H1 (cell line): Measurements from ENCODE around the gene SPRR1B. TPM values are rescaled to one million over a fixed set of nuclear protein-coding genes. Genes with fewer than 3 reads are reported as not detected.

Experiments used
- CTCF ChIA-PET: fragments of 300-600 bp; sonication (Branson Sonifier 250); formaldehyde crosslinking; loops from one replicate; lab custom pipeline; 2021; ENCODE audit not compliant: partially characterized antibody; lab: Charles Lee
- POLR2A ChIA-PET: fragments of 300-600 bp; sonication (Branson Sonifier 250); formaldehyde crosslinking; loops from one replicate; lab custom pipeline; 2021; ENCODE audit warnings: inconsistent platforms; ENCODE audit not compliant: partially characterized antibody; lab: Charles Lee
- DNase-seq, 2 experiments: peaks; one replicate each; pipeline versions ENCODE4 v3.0.0 to v3.0.0-alpha.2; 2010 to 2022; ENCODE audit warnings: low spot score in 2 of 2, low read depth in 1 of 2, mixed read lengths in 1 of 2
- FAIRE-seq: peaks from 2 replicates; lab custom pipeline; 2011; peaks lifted over from hg19 to GRCh38; lab: Jason Lieb, UNC
- H2AFZ ChIP-seq: 2 replicates; pipeline ENCODE4 v1.8.1; 2012; ENCODE audit warnings: low read length, inconsistent platforms
- H2AK5ac ChIP-seq: 2 replicates; pipeline ENCODE4 v1.6.1; 2013; ENCODE audit warnings: low read depth, low read length
- H2BK120ac ChIP-seq: replicated peaks from 2 replicates; pipeline ENCODE3; 2013; ENCODE audit warnings: low read depth, low read length, inconsistent platforms
- H2BK12ac ChIP-seq: 2 replicates; pipeline ENCODE4 v1.6.1; 2013; ENCODE audit warnings: low read depth, low read length
- H2BK15ac ChIP-seq: 2 replicates; pipeline ENCODE4 v1.6.1; 2013; ENCODE audit warnings: low read length
- H2BK20ac ChIP-seq: 2 replicates; pipeline ENCODE4 v1.6.1; 2013; ENCODE audit warnings: low read length
- H2BK5ac ChIP-seq: 2 replicates; pipeline ENCODE4 v1.6.1; 2013; ENCODE audit warnings: low read depth, low read length
- H3K14ac ChIP-seq: 2 replicates; pipeline ENCODE4 v1.6.1; 2013; ENCODE audit warnings: inconsistent platforms; ENCODE audit not compliant: insufficient read length
- H3K18ac ChIP-seq: 2 replicates; pipeline ENCODE4 v1.6.1; 2013; ENCODE audit warnings: low read length; ENCODE audit errors: extremely low read depth
- H3K23ac ChIP-seq: 2 replicates; pipeline ENCODE4 v1.6.1; 2013; ENCODE audit warnings: inconsistent platforms; ENCODE audit not compliant: insufficient read length
- H3K23me2 ChIP-seq: 2 replicates; pipeline ENCODE4 v1.6.1; 2013; ENCODE audit warnings: low read depth, low read length
- H3K27ac ChIP-seq: 2 replicates; pipeline ENCODE4 v1.6.1; 2011; ENCODE audit warnings: low read depth, low read length, inconsistent platforms
- H3K27me3 ChIP-seq, 4 experiments: replicated peaks in 1 of 4; 1 replicate in 1 of 4; 2 replicates in 3 of 4; pipeline versions ENCODE4 v1.6.1 to v1.8.1; 2011 to 2013; ENCODE audit warnings: low read length in 3 of 4, mild to moderate bottlenecking in 3 of 4, inconsistent platforms in 2 of 4, mixed read lengths in 2 of 4, moderate library complexity in 1 of 4; ENCODE audit not compliant: control insufficient read depth in 3 of 4, insufficient read depth in 3 of 4; ENCODE audit errors: extremely low read depth in 1 of 4
- H3K36me3 ChIP-seq, 4 experiments: 2 replicates each; pipeline versions ENCODE4 v1.6.1 to v1.8.1; 2011 to 2013; ENCODE audit warnings: mild to moderate bottlenecking in 4 of 4, low read length in 3 of 4, moderate library complexity in 2 of 4, control low read depth in 1 of 4, inconsistent platforms in 1 of 4; ENCODE audit not compliant: insufficient read depth in 4 of 4, control insufficient read depth in 2 of 4
- H3K4ac ChIP-seq: replicated peaks from 2 replicates; pipeline ENCODE3; 2013; ENCODE audit warnings: low read length, low read depth, mixed read lengths, inconsistent platforms; ENCODE audit not compliant: insufficient read length
- H3K4me1 ChIP-seq, 4 experiments: replicated peaks in 1 of 4; 1 replicate in 1 of 4; 2 replicates in 3 of 4; pipeline versions ENCODE4 v1.6.1 to v1.8.1; 2011 to 2013; ENCODE audit warnings: low read length in 3 of 4, inconsistent platforms in 2 of 4, mixed read lengths in 1 of 4; ENCODE audit not compliant: insufficient read depth in 4 of 4, control insufficient read depth in 3 of 4
- H3K4me2 ChIP-seq, 2 experiments: 2 replicates each; pipeline versions ENCODE4 v1.6.1 to v1.8.1; 2011 to 2013; ENCODE audit warnings: low read depth in 2 of 2, low read length in 2 of 2, control low read depth in 1 of 2, inconsistent platforms in 1 of 2, mild to moderate bottlenecking in 1 of 2; ENCODE audit not compliant: insufficient read depth in 1 of 2
- H3K4me3 ChIP-seq, 4 experiments: fragments of 200-600, 300-600 bp in 1 of 4; sonication (generic), shearing (Covaris generic), sonication (Bioruptor Twin) in 1 of 4; 2 replicates each; pipeline versions ENCODE4 v1.5.1 to v1.8.1; 2011 to 2016; ENCODE audit warnings: low read length in 4 of 4, low read depth in 3 of 4, control low read depth in 2 of 4, inconsistent platforms in 2 of 4, mild to moderate bottlenecking in 2 of 4, mixed read lengths in 1 of 4, moderate library complexity in 1 of 4; ENCODE audit not compliant: insufficient read depth in 2 of 4; ENCODE audit errors: extremely low read depth in 1 of 4
- H3K56ac ChIP-seq: replicated peaks from 2 replicates; pipeline ENCODE3; 2013; ENCODE audit warnings: low read depth, mild to moderate bottlenecking, mixed read lengths, low read length, inconsistent platforms; ENCODE audit not compliant: insufficient read length
- H3K79me1 ChIP-seq: 2 replicates; pipeline ENCODE4 v1.6.1; 2013; ENCODE audit warnings: low read depth, low read length, control low read depth
- H3K79me2 ChIP-seq, 2 experiments: 2 replicates each; pipeline versions ENCODE4 v1.6.1 to v1.8.1; 2012 to 2013; ENCODE audit warnings: low read length in 2 of 2, mild to moderate bottlenecking in 2 of 2, inconsistent platforms in 1 of 2; ENCODE audit not compliant: insufficient read depth in 2 of 2, control insufficient read depth in 1 of 2
- H3K9ac ChIP-seq, 4 experiments: replicated peaks in 1 of 4; 1 replicate in 1 of 4; 2 replicates in 3 of 4; pipeline versions ENCODE4 v1.6.1 to v1.8.1; 2011 to 2013; ENCODE audit warnings: low read depth in 3 of 4, low read length in 3 of 4, control low read depth in 2 of 4, mild to moderate bottlenecking in 2 of 4, moderate library complexity in 2 of 4, inconsistent platforms in 1 of 4; ENCODE audit errors: extremely low read depth in 1 of 4
- H3K9me3 ChIP-seq, 2 experiments: 2 replicates each; pipeline versions ENCODE4 v1.6.1 to v1.8.1; 2012 to 2013; ENCODE audit warnings: mild to moderate bottlenecking in 2 of 2, moderate library complexity in 2 of 2, control low read depth in 1 of 2, inconsistent platforms in 1 of 2, low read depth in 1 of 2, low read length in 1 of 2, mixed read lengths in 1 of 2; ENCODE audit not compliant: insufficient read depth in 2 of 2
- H4K20me1 ChIP-seq, 2 experiments: replicated peaks in 1 of 2; 2 replicates each; pipeline versions ENCODE3 to v1.8.1; 2011 to 2013; ENCODE audit warnings: inconsistent platforms in 2 of 2, low read length in 2 of 2, mild to moderate bottlenecking in 1 of 2; ENCODE audit not compliant: insufficient read depth in 2 of 2, control insufficient read depth in 1 of 2
- H4K5ac ChIP-seq: 2 replicates; pipeline ENCODE4 v1.6.1; 2013; ENCODE audit warnings: low read length, low read depth, mixed read lengths, inconsistent platforms; ENCODE audit not compliant: insufficient read length
- H4K8ac ChIP-seq: 2 replicates; pipeline ENCODE4 v1.8.0; 2013; ENCODE audit warnings: mild to moderate bottlenecking, moderate library complexity, low read length, inconsistent platforms; ENCODE audit not compliant: insufficient read depth; ENCODE audit errors: extremely low read depth
- H4K91ac ChIP-seq: replicated peaks from 2 replicates; pipeline ENCODE3; 2013; ENCODE audit warnings: low read length, mixed read lengths, inconsistent platforms; ENCODE audit not compliant: insufficient read length
- WGBS, 2 experiments: shearing (Covaris generic) in 1 of 2; methylation state at CpG; one replicate each; pipeline versions ENCODE4 v1.1.6 to v1.1.7; 2013 to 2015; ENCODE audit warnings: low lambda C conversion rate in 2 of 2, mixed read lengths in 2 of 2, inconsistent platforms in 1 of 2, low coverage in 1 of 2, missing lambda C conversion rate in 1 of 2; ENCODE audit not compliant: insufficient replicate concordance in 2 of 2, insufficient coverage in 1 of 2, insufficient read length in 1 of 2; ENCODE audit errors: extremely low coverage in 1 of 2, missing lambda C conversion rate in 1 of 2; 5-methylcytosine and 5-hydroxymethylcytosine counted together
- polyA plus RNA-seq, 7 experiments: library from polyadenylated mRNA; depleted of rRNA in 3 of 7; stranded (reverse) in 5 of 7; unstranded in 2 of 7; fragments of >200 nt in 5 of 7; fragments of 200-250 nt in 2 of 7; gene quantifications; 1 replicate in 5 of 7; 2 replicates in 1 of 7; 4 replicates in 1 of 7; pipeline versions ENCODE4 v1.2.1 to v1.2.3, GENCODE V29; 2011 to 2013; ENCODE audit warnings: missing spikeins in 2 of 7, mixed read lengths in 2 of 7
- total RNA-seq: library from RNA; stranded (reverse); fragmentation: NEBNext Ultra II Directional; extraction: Animal tissue kit (Norgen Biotek cat#: 25700); gene quantifications from 2 replicates; pipeline ENCODE4 v1.2.1, GENCODE V29; 2021
- TF ChIP-seq, protein P1 (sequence below): IDR thresholded peaks from 2 replicates; pipeline ENCODE4 v1.6.1; 2011; ENCODE audit warnings: low read depth, mild to moderate bottlenecking, low read length; ENCODE audit not compliant: insufficient read depth

Gene SPRR1B
- total and polyA plus RNA-seq, 2 of the 8 experiments (the other 6 are each of a cell fraction or from before 2014, with no cell fraction given) = 0.23 TPM; not detected in 1

DNA sequence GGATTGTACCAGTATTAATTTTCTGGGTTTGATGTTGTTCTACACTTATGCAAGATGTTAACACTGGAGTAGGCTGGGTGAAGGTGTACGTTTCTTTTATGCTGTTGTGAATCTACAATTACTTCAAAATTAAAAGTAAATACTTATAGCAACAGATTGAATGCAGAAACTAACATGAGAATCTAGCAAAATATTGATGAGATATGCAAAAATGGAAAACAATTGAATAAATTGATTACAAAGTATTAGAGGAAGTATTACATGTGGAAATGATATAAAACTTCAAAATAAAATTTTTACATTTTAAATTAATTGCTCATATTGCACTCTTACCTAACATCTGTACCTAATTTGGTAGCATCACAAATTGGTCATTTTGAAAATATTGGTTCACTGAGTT is 35.2 kb upstream of the SPRR1B start:
- no peak overlapping the region for H4K8ac ChIP-seq
- H4K5ac ChIP-seq = no peak overlapping the region
- H4K91ac ChIP-seq = no peak overlapping the region
- H2AFZ ChIP-seq = no peak overlapping the region
- H2BK15ac ChIP-seq = no peak overlapping the region
- no peak overlapping the region for H3K27ac ChIP-seq
- H3K9ac ChIP-seq = no peak overlapping the region
- H3K27me3 ChIP-seq = no peaks in the 10 kb centered on the region
- H3K36me3 ChIP-seq = no peaks in the 10 kb centered on the region
- DNase-seq (no peak), FAIRE-seq (no peak)
- no peaks in the 10 kb centered on the region for H4K20me1 ChIP-seq
- H3K56ac ChIP-seq = no peak overlapping the region
- H2AK5ac ChIP-seq = no peak overlapping the region
- CTCF ChIA-PET = interaction anchor here (1.7 kb wide), 1 partner anchor 197 kb away, joined by 4 read pairs; no protein-coding TSS in a partner anchor
- no peaks in the 10 kb centered on the region for H3K23me2 ChIP-seq
- H3K79me2 ChIP-seq = no peaks in the 10 kb centered on the region
- no peak overlapping the region for H3K14ac ChIP-seq
- 0 out of 4 replicates have a peak, but pooled peaks cover 0 to 7% of the 10 kb centered on the region in 2 experiments for H3K9me3 ChIP-seq
- no peak overlapping the region for H3K23ac ChIP-seq
- H2BK5ac ChIP-seq = no peak overlapping the region
- H3K4me3 ChIP-seq = no peak overlapping the region
- TF ChIP-seq, protein P1, sequence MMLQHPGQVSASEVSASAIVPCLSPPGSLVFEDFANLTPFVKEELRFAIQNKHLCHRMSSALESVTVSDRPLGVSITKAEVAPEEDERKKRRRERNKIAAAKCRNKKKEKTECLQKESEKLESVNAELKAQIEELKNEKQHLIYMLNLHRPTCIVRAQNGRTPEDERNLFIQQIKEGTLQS = no peak
- no peak overlapping the region for H3K18ac ChIP-seq
- H3K4ac ChIP-seq = no peak overlapping the region
- H2BK20ac ChIP-seq = no peak overlapping the region
- H2BK12ac ChIP-seq = no peak overlapping the region
- H3K4me2 ChIP-seq = no peak overlapping the region
- no peak overlapping the region for H2BK120ac ChIP-seq
- POLR2A ChIA-PET = no interaction called here
- H3K79me1 ChIP-seq = no peaks in the 10 kb centered on the region
- H3K4me1 ChIP-seq = peaks cover 0 to 4% (median 2%) of the 10 kb centered on the region in 4 experiments; a peak in 1 of 7 replicates
- WGBS, 2 experiments = 0% methylated on average over 1 of the region's 1 CpG; no CpG with 5 or more reads in 1 of the 2 experiments
